MM.1S (cell line): Measurements from ENCODE around the gene RAPGEF4.

Source experiments
- DNase-seq: peaks from one replicate; pipeline ENCODE4 v3.0.0-alpha.2; 2015
- H2AFZ ChIP-seq: fragments of 300-600 bp; sonication (generic); 2 replicates; pipeline ENCODE4 v1.6.0; 2016; ENCODE audit warnings: antibody characterized with exemption, low read length
- H3F3A ChIP-seq: fragments of 300-600 bp; sonication (generic); 2 replicates; pipeline ENCODE4 v1.6.1; 2016; ENCODE audit warnings: mild to moderate bottlenecking, antibody characterized with exemption, low read length, moderate library complexity, mixed read lengths; ENCODE audit not compliant: insufficient read depth
- H3K27ac ChIP-seq: fragments of 300-600 bp; sonication (generic); 2 replicates; pipeline ENCODE4 v1.5.1; 2016; ENCODE audit warnings: mild to moderate bottlenecking, low read length
- H3K27me3 ChIP-seq: fragments of 300-600 bp; sonication (generic); replicated peaks from 2 replicates; pipeline ENCODE4 v1.6.0; 2016; ENCODE audit warnings: low read length; ENCODE audit not compliant: insufficient read depth
- H3K36me3 ChIP-seq: fragments of 300-600 bp; sonication (generic); replicated peaks from 2 replicates; pipeline ENCODE4 v1.6.1; 2016; ENCODE audit warnings: mild to moderate bottlenecking, low read length, mixed read lengths; ENCODE audit not compliant: insufficient read depth
- H3K4me1 ChIP-seq: fragments of 300-600 bp; sonication (generic); 2 replicates; pipeline ENCODE4 v1.6.1; 2016; ENCODE audit warnings: low read length, mixed read lengths
- H3K4me2 ChIP-seq: fragments of 300-600 bp; sonication (generic); 2 replicates; pipeline ENCODE4 v1.6.0; 2016; ENCODE audit warnings: low read depth, low read length
- H3K4me3 ChIP-seq: fragments of 300-600 bp; sonication (generic); 2 replicates; pipeline ENCODE4 v1.5.1; 2016; ENCODE audit warnings: low read length, mixed read lengths
- H3K79me2 ChIP-seq: fragments of 300-600 bp; sonication (generic); 2 replicates; pipeline ENCODE4 v1.6.1; 2016; ENCODE audit warnings: mixed run types, low read length, mixed read lengths
- H3K9ac ChIP-seq: fragments of 300-600 bp; sonication (generic); 2 replicates; pipeline ENCODE4 v1.6.1; 2016; ENCODE audit warnings: low read length, mixed read lengths
- H3K9me2 ChIP-seq: fragments of 300-600 bp; sonication (generic); replicated peaks from 2 replicates; pipeline ENCODE4 v1.6.1; 2016; ENCODE audit warnings: mild to moderate bottlenecking, low read length, mixed read lengths; ENCODE audit not compliant: insufficient read depth
- H3K9me3 ChIP-seq: fragments of 300-600 bp; sonication (generic); replicated peaks from 2 replicates; pipeline ENCODE4 v1.6.1; 2016; ENCODE audit warnings: mild to moderate bottlenecking, low read length, mixed read lengths; ENCODE audit not compliant: insufficient read depth
- H4K20me1 ChIP-seq: fragments of 300-600 bp; sonication (generic); 2 replicates; pipeline ENCODE4 v1.6.1; 2016; ENCODE audit warnings: mild to moderate bottlenecking, low read length, moderate library complexity, mixed read lengths; ENCODE audit not compliant: insufficient read depth
- CTCF ChIP-seq: fragments of 300-600 bp; sonication (generic); IDR thresholded peaks from 2 replicates; pipeline ENCODE4 v1.5.1; 2016; ENCODE audit warnings: antibody characterized with exemption, low read length, mixed read lengths
- EZH2 ChIP-seq: fragments of 300-600 bp; sonication (generic); optimal IDR thresholded peaks from 2 replicates; pipeline ENCODE3; 2017; ENCODE audit warnings: low read depth, mild to moderate bottlenecking, antibody characterized with exemption, low read length, mixed read lengths
- EZH2phosphoT487 ChIP-seq: fragments of 300-600 bp; sonication (generic); IDR thresholded peaks from 2 replicates; pipeline ENCODE4 v1.6.1; 2018; ENCODE audit warnings: antibody characterized with exemption, low read length

RAPGEF4 gene

DNA sequence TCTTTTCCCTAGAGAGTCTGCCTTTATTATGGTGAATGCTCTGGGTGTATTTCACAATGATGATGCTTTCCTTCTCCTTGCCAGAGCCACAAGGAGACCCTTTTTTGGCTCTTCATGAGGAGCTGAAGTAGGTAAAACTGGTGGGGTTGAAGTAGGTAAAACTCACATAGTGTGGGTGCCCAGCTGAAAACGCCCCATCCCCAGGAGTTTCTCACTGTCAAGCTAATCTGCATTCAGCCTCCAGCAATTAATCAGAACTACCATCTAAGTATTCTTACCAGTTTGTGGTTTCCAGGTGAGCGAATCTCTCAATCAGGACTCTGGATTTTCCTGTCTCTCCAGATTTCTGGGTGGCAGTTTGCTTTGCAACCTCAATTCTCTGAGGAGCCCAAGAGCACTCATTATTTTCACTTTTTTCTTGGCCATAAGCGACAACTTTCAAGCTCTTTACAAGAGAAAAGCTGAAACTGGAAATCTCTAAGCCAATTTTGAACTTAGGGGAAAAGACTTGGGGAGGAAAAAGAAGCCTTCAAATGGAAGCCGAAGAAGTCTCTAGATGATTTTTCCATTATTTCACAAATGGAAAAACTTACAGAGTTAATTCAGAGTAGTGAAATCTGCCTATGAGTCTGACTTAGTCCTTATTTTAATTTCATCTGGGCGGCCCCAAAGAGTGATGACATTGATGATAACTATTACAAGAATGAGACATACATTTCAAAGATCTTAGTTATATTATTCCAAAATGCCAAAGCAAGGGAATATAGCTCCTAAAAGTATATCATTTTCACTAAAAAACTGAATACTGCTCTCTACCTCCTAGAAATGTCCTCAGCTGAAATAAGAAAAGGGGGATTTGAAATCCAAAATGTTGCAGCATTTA lies 218.6 kb downstream of the RAPGEF4 start:
- Histone ChIP-seq H3K4me1 (no peaks in the 10 kb centered on the region), H3K79me2 (no peaks in the 10 kb centered on the region), H3K9me3 (no peaks in the 10 kb centered on the region), H3K9me2 (no peaks in the 10 kb centered on the region), H2AFZ (no peak overlapping the region), H3F3A (no peaks in the 10 kb centered on the region), H3K27me3 (no peaks in the 10 kb centered on the region), H4K20me1 (no peaks in the 10 kb centered on the region), H3K4me3 (no peak overlapping the region), H3K4me2 (no peak overlapping the region), H3K27ac (no peak overlapping the region), H3K9ac (no peak overlapping the region), H3K36me3 (no peaks in the 10 kb centered on the region)
- no peak for TF ChIP-seq CTCF
- no peak for TF ChIP-seq EZH2
- no peak for TF ChIP-seq EZH2phosphoT487
- DNase-seq, result no peak

GRCh38 chr2:172955587-172955986 lies 219.9 kb downstream of the RAPGEF4 start:
- H3K36me3 ChIP-seq, result no peaks in the 10 kb centered on the region
- no peaks in the 10 kb centered on the region for H3K9me3 ChIP-seq
- H3K4me3 ChIP-seq, result no peak overlapping the region
- no peak overlapping the region for H2AFZ ChIP-seq
- H3K9ac ChIP-seq, result no peak overlapping the region
- no peak overlapping the region for H3K4me2 ChIP-seq
- no peak overlapping the region for H3K27ac ChIP-seq
- no peak for DNase-seq
- H3K27me3 ChIP-seq, result no peaks in the 10 kb centered on the region
- no peaks in the 10 kb centered on the region for H3K79me2 ChIP-seq
- no peaks in the 10 kb centered on the region for H3K9me2 ChIP-seq
- no peaks in the 10 kb centered on the region for H3K4me1 ChIP-seq
- no peaks in the 10 kb centered on the region for H4K20me1 ChIP-seq
- H3F3A ChIP-seq, result no peaks in the 10 kb centered on the region
- TF ChIP-seq EZH2phosphoT487 (no peak), EZH2 (no peak), CTCF (no peak)

GRCh38 chr2:172957734-172958133 lies 222.1 kb downstream of the RAPGEF4 start:
- no peak overlapping the region for H3K4me2 ChIP-seq
- no peaks in the 10 kb centered on the region for H3F3A ChIP-seq
- no peaks in the 10 kb centered on the region for H3K36me3 ChIP-seq
- H3K4me3 ChIP-seq, result no peak overlapping the region
- H4K20me1 ChIP-seq, result no peaks in the 10 kb centered on the region
- H3K27ac ChIP-seq, result no peak overlapping the region
- H2AFZ ChIP-seq, result no peak overlapping the region
- no peaks in the 10 kb centered on the region for H3K79me2 ChIP-seq
- no peaks in the 10 kb centered on the region for H3K9me3 ChIP-seq
- DNase-seq, result no peak
- no peak for TF ChIP-seq EZH2phosphoT487
- TF ChIP-seq EZH2, result no peak
- no peak for TF ChIP-seq CTCF
- H3K4me1 ChIP-seq, result no peaks in the 10 kb centered on the region
- H3K9ac ChIP-seq, result no peak overlapping the region
- H3K9me2 ChIP-seq, result no peaks in the 10 kb centered on the region
- H3K27me3 ChIP-seq, result no peaks in the 10 kb centered on the region
